ENCODE data around the gene DUSP3.
A peak's percentile ranks its signal among the peaks of the same experiment; 100 is the strongest.

The DUSP3 gene

DNA sequence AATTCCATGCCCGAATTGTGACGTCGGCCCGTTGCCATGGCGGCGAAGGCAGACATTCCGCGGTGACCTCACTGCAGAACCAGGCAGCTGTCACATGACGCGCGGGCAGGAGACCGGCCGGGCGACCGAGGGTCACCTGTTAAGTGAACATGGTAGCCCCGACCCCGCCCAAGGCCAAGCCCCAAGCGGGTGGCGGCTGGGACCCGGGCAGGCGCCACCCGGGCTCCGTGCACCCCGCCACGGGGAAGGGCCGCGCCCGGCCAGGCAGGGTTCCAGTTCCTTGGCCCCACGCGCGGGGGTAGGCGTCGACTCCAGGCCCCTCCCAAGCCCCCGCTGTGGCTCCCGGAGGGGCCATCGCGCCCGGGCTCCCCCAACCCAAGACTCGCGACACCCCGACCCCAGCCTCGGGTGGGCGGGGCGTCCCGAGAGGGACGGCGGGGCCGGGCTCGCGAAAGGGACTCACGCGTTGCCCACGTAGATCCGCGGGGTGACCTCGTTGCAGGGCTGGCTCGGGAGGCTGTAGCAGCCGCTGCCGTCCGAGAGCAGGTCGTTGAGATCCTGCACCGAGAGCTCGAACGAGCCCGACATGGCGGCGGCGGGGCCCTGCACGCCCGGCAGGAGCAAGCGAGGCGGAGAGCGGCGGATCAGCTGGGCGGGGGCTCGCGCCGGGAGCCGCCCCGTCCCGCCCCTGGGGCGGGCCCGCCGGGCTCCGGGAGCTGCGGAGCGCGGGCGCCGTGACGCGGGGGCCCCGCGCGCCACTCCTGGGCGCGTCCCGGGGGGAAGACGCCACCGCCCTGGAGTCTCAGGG lies at the start of gene DUSP3:
TSS of gene DUSP3 (minus strand) at position 641 of the 808 bp plus-strand sequence. CDS start at position 588, 53 bp downstream.
- DNase-seq = peak; percentile 72 to 91

GRCh38 chr17:43827596-43827995 lies 48.8 kb upstream of the DUSP3 start:
- DNase-seq = no peak

- DNase-seq = no peak
These were observed 47.4 kb upstream of the DUSP3 start for GRCh38 chr17:43826206-43826605.

DNA sequence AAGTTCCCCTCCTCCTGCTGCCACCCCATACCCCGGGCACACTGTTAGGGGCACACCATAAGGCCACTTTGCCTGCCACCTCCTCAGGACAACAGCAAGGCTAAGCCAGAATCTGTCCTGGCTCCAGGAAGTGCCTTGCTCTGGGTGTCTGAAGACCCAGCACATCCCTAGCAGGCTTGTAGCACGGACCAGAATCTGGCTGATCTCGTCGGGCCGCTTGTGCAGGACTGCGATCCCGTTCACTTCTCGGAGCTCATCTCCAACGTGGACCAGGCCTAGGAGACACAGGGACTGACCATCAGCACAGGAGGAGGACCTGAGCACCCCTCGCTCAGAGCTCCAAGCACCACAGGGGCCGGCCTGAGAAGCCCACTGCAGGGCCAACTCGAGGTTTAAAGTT lies 46.8 kb upstream of the DUSP3 start:
- DNase-seq = no peak

- DNase-seq = no peak
These were observed 44.7 kb upstream of the DUSP3 start for GRCh38 chr17:43823350-43824084.

DNA sequence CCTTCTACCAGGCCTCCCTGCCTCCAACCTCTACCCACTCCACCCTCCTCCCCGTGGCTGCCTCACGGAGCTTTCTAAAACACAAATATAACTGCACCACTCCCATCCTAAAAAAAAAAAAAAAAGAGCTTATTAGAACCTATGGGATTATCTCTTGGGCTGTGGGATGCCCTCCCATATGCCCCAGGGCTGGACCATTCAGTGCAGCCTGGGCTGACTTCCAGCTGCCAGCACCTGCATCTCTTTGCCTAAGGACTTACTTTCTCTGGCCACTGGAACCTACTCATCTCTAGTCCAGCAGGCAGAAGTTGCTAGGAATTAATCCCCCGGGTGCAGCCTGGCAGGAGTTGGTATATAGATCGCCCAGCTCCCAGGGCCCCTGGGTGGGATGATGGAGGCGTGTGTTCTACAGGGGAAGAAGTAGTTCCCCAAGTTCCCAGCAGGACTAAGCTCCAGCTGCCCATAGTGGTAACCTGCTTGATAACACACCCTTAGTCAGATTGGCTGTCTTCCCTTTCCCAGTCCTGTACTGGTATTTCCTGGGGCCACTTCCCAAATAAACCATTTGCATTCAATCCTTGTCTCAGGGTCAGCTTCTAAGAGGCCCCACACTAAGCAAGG lies 43.9 kb upstream of the DUSP3 start:
- DNase-seq = no peak

GRCh38 chr17:43820759-43821158 lies 42.0 kb upstream of the DUSP3 start:
- DNase-seq = no peak

DNA sequence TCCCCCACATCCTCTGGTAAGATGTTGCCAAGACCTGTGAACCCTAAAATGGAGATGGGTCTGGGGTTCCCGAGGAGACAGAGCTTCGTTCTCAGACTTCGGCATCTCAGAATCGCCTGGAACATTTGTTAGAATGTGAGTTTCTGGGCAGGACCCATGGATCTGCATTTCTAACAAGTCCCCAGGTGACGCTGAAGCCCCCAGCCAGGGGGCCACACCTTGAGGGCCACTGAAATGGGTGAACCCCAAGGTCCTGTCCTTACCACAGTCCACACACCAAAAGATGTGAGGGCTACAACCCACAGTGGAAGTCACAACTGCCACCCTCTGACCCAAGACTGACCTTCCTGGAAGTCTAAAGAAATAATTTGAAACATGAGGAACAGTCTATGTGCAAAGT lies 40.2 kb upstream of the DUSP3 start:
- no peak for DNase-seq

DNA sequence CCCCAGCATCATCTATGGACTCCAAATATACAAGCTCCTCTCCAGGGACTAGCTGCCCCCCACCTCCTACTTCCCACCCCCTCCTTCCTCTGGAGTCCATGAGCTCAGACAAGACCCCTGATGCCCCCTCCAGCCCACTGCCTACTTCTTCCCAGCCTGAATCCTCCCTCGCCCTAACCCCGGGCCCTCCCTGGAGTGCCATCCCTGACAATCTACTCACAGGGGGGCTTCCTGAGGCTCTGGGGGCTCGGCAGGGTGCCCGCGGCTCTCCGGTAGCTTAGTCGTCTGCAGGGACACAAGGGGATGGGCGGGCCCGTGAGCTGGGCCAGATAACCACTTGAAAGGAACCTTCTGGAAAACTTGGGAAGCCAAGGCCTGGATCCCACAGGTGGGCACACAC lies 39.0 kb upstream of the DUSP3 start:
- DNase-seq = no peak

GRCh38 chr17:43816336-43817320 lies 37.9 kb upstream of the DUSP3 start:
- no peak for DNase-seq

DNA sequence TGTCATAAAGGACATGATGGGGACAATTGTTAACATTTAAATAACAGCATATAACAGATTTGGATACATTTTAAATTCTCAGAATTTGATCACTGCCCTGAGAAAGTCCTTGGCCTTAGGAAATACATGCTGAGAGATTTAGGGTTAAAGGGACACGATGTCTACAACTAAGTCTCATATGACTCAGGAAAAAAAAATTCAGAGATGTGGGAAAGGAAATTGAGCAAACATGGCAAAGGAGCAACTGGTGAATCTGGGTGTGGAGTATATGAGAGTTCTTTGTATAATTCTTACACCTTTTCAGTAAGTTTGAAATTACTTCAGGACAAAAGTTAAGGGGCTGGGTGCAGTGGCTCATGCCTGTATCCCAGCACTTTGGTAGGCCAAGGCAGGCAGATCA lies 35.9 kb upstream of the DUSP3 start:
- DNase-seq = no peak

DNA sequence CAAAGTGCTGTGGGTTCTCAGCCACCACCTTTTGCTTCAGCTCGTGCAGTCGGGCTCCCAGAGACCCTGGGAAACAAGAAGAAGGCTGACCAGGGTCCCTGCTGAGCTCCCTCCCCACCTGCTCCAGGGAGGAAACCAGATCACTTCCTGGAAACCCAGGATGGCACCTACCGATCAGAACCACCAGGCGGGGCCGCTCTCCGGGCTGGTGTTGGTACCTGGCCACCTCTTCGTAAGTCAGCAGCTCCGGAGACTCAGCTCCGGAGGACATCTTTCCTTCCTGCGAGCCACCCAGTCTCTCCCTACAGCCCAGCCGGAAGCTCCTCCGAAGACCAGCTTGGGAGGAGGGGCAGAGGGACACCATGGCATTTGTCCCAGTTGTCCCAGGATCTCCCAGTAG lies 35.2 kb upstream of the DUSP3 start:
- DNase-seq = no peak

DNA sequence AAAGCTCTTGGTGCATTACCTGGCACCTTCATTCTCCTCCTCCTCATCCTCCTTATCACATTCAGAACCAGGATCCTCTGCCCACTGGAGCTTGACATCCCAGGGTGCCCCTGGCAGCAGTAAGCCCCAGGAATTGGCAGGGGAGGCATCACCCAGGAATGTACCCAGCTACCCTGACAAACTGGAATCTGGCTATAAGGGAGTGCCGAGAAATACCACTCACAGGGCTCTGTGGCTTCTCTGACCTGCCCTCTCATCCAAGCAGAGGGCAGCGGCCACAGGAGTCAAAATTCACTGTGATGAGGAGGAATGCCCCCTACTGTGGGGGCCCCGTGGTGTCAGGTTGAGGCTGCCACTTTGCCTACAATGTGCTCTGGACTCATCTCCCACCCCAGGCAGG lies 34.6 kb upstream of the DUSP3 start:
- no peak for DNase-seq

GRCh38 chr17:43812396-43813265 lies 33.9 kb upstream of the DUSP3 start:
- DNase-seq = no peak

- DNase-seq = no peak
These were observed 32.0 kb upstream of the DUSP3 start for GRCh38 chr17:43810823-43811222.

DNA sequence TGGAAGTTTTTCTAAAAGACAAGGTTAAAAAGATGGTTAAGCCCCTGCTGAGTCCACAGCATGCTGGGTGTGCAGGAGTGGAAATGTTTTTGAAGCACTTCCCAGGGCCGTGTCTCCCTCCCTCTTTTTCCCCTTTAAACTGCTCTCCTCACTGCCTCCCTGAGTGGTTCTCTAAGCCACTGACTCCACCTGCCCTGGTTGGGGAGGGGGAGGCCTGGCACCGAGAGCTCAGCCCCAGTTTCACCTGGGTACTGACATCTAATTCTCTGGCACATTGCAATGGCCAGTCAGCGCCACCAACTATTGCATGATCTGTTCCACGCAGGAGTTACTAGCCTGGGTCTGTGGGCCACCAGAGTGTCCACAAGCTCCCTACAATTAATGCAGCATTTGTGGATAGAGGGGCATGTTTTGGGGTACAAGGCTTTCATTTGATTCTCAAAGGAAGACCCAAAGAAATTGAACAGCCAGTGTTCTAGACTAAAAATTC lies 31.5 kb upstream of the DUSP3 start:
- no peak for DNase-seq

- no peak for DNase-seq
These were observed 30.3 kb upstream of the DUSP3 start for GRCh38 chr17:43809121-43809520.

DNA sequence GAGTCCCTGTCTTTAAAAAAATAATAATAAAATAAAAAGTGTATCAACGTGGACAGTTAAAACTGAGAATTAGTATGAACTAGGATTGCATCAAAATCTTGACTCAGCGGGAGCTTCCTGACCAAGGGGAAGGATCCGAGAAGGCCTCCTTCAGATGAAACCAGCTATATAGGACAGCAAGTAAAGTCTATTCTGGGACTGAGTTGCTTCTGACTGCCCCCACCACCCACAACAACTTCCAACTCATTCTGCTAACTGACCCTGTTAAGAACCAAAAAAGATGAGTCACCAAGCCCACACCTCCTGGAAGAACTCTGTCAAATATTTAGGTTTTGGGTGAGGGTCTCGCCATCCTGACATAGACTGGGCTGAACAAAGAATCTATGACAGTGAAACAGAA lies 29.3 kb upstream of the DUSP3 start:
- DNase-seq = no peak

- DNase-seq = no peak
These were observed 26.3 kb upstream of the DUSP3 start for GRCh38 chr17:43805117-43805516.

DNA sequence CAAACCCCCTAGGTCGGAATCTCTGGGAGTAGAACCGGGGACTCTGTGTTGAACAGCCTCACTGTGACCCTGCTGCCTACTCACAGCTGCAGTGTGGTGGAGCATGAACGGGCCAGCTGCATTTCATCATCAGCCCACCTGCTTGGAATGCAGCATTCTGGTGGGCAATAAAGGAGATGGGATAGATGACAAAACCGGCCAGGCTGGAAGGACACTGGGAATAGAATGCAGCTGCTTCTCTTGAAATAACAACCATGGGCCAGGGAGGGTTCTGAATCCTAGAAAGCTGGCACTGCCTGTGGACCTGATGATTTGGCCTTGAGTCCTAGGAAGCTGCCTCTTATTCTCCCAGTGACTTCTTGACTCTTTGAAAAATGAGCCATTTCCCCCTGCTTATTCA lies 25.0 kb upstream of the DUSP3 start:
- no peak for DNase-seq

DNA sequence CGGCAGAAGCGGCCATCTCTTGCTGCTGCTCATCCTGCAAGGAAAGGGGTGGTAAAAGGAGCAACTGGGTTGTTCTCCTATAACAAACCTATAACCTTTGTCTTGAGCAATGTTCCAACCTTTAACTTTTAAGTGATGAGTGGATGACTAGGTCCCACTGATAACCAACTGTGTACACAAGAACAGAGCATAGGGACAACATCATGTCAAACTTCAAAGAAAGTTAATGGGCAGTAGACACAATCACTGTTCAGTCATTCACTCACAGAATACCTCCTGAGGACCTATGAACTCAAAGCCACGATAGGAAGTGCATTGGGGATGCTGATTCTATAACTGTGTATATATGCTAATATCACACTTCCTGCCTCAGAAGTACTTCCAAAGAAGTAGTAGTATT lies 23.1 kb upstream of the DUSP3 start:
- no peak for DNase-seq

DNA sequence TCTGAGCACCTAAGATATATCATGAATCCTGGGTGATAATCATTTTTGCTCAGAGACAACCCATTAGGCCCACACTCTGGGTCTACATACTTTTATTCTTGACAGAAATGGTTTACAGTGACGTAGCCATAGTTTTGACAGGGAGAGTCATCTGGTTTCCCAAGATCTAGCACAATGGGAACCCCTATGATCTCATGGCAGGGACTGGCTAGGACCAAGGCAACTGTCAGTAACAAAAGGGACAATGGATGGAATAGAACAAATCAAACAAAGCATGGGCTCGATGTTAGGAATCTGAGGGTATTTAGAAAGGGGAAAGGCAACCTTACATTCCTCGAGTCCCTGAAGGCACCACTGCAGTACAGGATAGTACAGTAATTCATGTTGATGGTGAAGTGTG lies 22.0 kb upstream of the DUSP3 start:
- no peak for DNase-seq

Data from SHP77 (cell line).